SH-SY5Y (cell line): ENCODE measurements around the gene SUZ12.

Experiments
- GATA2 ChIP-seq: IDR thresholded peaks from 2 replicates; pipeline ENCODE4 v1.6.1; 2011; ENCODE audit warnings: mild to moderate bottlenecking, low read depth, low read length
- GATA3 ChIP-seq: IDR thresholded peaks from 2 replicates; pipeline ENCODE4 v1.6.1; 2011; ENCODE audit warnings: low read depth, mild to moderate bottlenecking, low read length, moderate library complexity

DNA sequence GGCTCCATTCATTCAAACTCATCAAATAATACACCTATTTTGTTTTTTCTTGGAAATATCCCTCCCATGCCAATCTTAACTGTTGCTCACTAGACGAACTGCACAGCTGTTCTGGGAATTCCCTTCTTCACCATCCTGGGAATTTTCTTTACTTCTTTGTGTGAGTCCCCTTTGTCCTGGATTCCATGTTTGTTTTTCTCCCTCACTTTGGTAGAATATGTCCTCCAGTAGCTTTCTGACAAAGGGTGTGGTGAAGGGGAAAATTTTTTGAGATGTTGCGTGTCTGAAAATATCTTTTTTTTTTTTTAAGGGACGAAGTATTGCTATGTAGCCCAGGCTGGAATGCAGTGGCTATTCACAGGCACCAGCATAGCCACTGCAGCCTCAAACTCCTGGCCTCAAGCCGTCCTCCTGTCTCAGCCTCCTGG is 18.1 kb upstream of the SUZ12 start:
- TF ChIP-seq GATA2 (no peak), GATA3 (no peak)
